Natural killer cell (primary cell): ENCODE measurements around the gene METTL2B. TPM values are rescaled to one million over a fixed set of nuclear protein-coding genes. Genes with fewer than 3 reads are reported as not detected.

ENCODE experiments used
- ATAC-seq, 3 donors: fragments of 150-1000 bp in 2 of 3; fragments of 200-7000 bp in 1 of 3; cut with Tn5 transposase; 1 replicate in 1 of 3; 2 replicates in 2 of 3; pipeline ENCODE4 v1.10.0; 2021; ENCODE audit warnings: mild to moderate bottlenecking in 2 of 3, moderate library complexity in 2 of 3
- DNase-seq, 2 donors: peaks; one replicate each; pipeline versions ENCODE4 v3.0.0 to v3.0.0-alpha.2; 2013 to 2021; ENCODE audit warnings: mixed read lengths in 1 of 2
- H3K27ac ChIP-seq: one replicate; pipeline ENCODE4 v1.5.1; 2013; ENCODE audit warnings: mild to moderate bottlenecking, low read length
- H3K27me3 ChIP-seq: one replicate; pipeline ENCODE4 v1.6.1; 2013; ENCODE audit warnings: low read length; ENCODE audit not compliant: control insufficient read depth, insufficient read depth
- H3K36me3 ChIP-seq: one replicate; pipeline ENCODE4 v1.6.1; 2013; ENCODE audit warnings: low read length; ENCODE audit not compliant: control insufficient read depth, insufficient read depth
- H3K4me1 ChIP-seq: one replicate; pipeline ENCODE4 v1.6.1; 2013; ENCODE audit warnings: low read length; ENCODE audit not compliant: control insufficient read depth, insufficient read depth
- H3K4me3 ChIP-seq: one replicate; pipeline ENCODE4 v1.5.1; 2013; ENCODE audit warnings: low read length
- H3K9me3 ChIP-seq: one replicate; pipeline ENCODE4 v1.6.1; 2013; ENCODE audit warnings: low read length; ENCODE audit not compliant: control insufficient read depth, insufficient read depth
- H3K27ac Mint-ChIP-seq, 2 donors: one replicate each; pipeline ENCODE4 v1.8.0; 2022; ENCODE audit warnings: mild to moderate bottlenecking in 2 of 2, mixed read lengths in 2 of 2, moderate library complexity in 1 of 2
- H3K27me3 Mint-ChIP-seq, 2 donors: one replicate each; pipeline ENCODE4 v1.8.0; 2022; ENCODE audit warnings: low read depth in 2 of 2, mixed read lengths in 2 of 2
- H3K36me3 Mint-ChIP-seq: one replicate; pipeline ENCODE4 v1.8.0; 2022; ENCODE audit warnings: mixed read lengths
- H3K4me1 Mint-ChIP-seq, 2 donors: one replicate each; pipeline ENCODE4 v1.8.0; 2022; ENCODE audit warnings: mixed read lengths in 2 of 2
- H3K4me3 Mint-ChIP-seq: one replicate; pipeline ENCODE4 v1.8.0; 2022; ENCODE audit warnings: mild to moderate bottlenecking, moderate library complexity, mixed read lengths
- H3K9me3 Mint-ChIP-seq, 2 donors: one replicate each; pipeline ENCODE4 v1.8.0; 2022; ENCODE audit warnings: mixed read lengths in 2 of 2
- WGBS: methylation state at CpG from one replicate; pipeline ENCODE4 v1.1.7; 2013; ENCODE audit warnings: missing lambda C conversion rate; ENCODE audit not compliant: insufficient coverage; 5-methylcytosine and 5-hydroxymethylcytosine counted together
- intact Hi-C: fragments of 100-400 bp; cut with micrococcal nuclease; formaldehyde crosslinking; loops from one replicate; pipeline ENCODE4 v1.14.2; 2022
- total RNA-seq, 4 donors: library from RNA; stranded (reverse); fragments of 120-200 nt in 1 of 4; gene quantifications; one replicate each; pipeline versions ENCODE4 v1.2.3 to v1.2.4, GENCODE V29; 2013 to 2022
- TF ChIP-seq, protein P1 (sequence below): fragments of 200-600 bp; IDR thresholded peaks from one replicate; pipeline ENCODE4 v1.8.0; 2022; ENCODE audit warnings: antibody characterized with exemption

Gene METTL2B
- total RNA-seq, 3 donors from 2014 or later (not counting 1 experiment from before 2014, with no cell fraction given), result 16.1 to 20.8 (median 20.0) TPM

DNA sequence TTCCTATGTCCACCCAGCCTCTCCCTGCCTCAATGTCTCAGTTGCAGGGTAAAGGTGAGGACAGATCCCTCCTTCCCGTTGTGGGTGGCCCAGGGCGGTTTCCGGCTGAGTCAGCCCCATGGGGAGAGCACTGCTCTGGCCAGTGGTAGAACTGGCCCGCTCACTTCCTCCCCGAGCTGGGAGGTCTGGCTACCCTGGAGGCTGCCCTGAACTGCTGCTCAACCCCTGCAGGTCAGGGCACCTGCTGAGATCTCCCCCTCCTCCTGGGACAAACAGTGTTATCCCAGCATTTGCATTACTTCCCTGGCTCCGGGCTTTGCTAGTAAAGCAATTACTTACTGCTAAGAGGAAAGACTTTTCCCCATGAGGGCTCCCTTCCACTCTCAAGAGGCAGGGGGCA is 45.3 kb upstream of the METTL2B start:
- no peaks in the 10 kb centered on the region for H3K9me3 ChIP-seq
- peaks cover 2% of the 10 kb centered on the region for H3K27me3 ChIP-seq
- ATAC-seq (no peak), DNase-seq (no peak)
- Mint-ChIP-seq H3K36me3 (no peaks in the 10 kb centered on the region), H3K4me3 (no peak overlapping the region), H3K27ac (no peak overlapping the region), H3K9me3 (no peaks in the 10 kb centered on the region), H3K27me3 (peaks cover 18 to 23% of the 10 kb centered on the region in 2 donors), H3K4me1 (no peaks in the 10 kb centered on the region)
- no peak overlapping the region for H3K27ac ChIP-seq
- H3K36me3 ChIP-seq, result no peaks in the 10 kb centered on the region
- WGBS, result 86% methylated on average over 5 of the region's 6 CpGs
- intact Hi-C loops, result no loop called here
- H3K4me1 ChIP-seq, result no peaks in the 10 kb centered on the region
- TF ChIP-seq, protein P1, sequence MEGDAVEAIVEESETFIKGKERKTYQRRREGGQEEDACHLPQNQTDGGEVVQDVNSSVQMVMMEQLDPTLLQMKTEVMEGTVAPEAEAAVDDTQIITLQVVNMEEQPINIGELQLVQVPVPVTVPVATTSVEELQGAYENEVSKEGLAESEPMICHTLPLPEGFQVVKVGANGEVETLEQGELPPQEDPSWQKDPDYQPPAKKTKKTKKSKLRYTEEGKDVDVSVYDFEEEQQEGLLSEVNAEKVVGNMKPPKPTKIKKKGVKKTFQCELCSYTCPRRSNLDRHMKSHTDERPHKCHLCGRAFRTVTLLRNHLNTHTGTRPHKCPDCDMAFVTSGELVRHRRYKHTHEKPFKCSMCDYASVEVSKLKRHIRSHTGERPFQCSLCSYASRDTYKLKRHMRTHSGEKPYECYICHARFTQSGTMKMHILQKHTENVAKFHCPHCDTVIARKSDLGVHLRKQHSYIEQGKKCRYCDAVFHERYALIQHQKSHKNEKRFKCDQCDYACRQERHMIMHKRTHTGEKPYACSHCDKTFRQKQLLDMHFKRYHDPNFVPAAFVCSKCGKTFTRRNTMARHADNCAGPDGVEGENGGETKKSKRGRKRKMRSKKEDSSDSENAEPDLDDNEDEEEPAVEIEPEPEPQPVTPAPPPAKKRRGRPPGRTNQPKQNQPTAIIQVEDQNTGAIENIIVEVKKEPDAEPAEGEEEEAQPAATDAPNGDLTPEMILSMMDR, result no peak
- H3K4me3 ChIP-seq, result no peak overlapping the region

DNA sequence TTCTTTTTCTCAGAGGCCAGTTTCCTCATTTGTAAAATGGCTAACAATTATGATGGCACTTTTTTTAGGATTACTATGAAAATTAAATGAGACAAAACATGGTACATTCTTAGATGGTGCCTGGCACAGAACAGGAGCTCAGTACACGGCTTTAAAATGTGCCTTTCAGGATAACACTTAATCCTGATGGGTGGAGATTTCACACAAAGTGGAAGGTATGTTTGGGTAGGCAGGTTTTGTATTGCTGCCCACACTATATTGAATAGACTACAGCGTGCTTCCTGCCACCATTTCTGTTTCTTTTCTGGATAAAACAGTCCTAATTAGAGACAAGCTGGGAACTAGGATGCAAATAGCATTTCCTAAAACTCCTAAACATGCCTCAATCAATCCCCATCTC is 44.8 kb upstream of the METTL2B start:
- H3K36me3 ChIP-seq, result no peaks in the 10 kb centered on the region
- intact Hi-C loops, result no loop called here
- 88% methylated on average over 2 of the region's 2 CpGs for WGBS
- peaks cover 2% of the 10 kb centered on the region for H3K27me3 ChIP-seq
- H3K4me1 ChIP-seq, result no peaks in the 10 kb centered on the region
- no peaks in the 10 kb centered on the region for H3K9me3 ChIP-seq
- no peaks in the 10 kb centered on the region for H3K4me1 Mint-ChIP-seq
- H3K36me3 Mint-ChIP-seq, result no peaks in the 10 kb centered on the region
- peaks cover 18 to 23% of the 10 kb centered on the region in 2 donors for H3K27me3 Mint-ChIP-seq
- TF ChIP-seq, protein P1, result no peak
- no peak overlapping the region for H3K4me3 Mint-ChIP-seq
- no peaks in the 10 kb centered on the region for H3K9me3 Mint-ChIP-seq
- H3K27ac ChIP-seq, result no peak overlapping the region
- H3K4me3 ChIP-seq, result no peak overlapping the region
- no peak overlapping the region for H3K27ac Mint-ChIP-seq
- no peak for ATAC-seq
- DNase-seq, result no peak

DNA sequence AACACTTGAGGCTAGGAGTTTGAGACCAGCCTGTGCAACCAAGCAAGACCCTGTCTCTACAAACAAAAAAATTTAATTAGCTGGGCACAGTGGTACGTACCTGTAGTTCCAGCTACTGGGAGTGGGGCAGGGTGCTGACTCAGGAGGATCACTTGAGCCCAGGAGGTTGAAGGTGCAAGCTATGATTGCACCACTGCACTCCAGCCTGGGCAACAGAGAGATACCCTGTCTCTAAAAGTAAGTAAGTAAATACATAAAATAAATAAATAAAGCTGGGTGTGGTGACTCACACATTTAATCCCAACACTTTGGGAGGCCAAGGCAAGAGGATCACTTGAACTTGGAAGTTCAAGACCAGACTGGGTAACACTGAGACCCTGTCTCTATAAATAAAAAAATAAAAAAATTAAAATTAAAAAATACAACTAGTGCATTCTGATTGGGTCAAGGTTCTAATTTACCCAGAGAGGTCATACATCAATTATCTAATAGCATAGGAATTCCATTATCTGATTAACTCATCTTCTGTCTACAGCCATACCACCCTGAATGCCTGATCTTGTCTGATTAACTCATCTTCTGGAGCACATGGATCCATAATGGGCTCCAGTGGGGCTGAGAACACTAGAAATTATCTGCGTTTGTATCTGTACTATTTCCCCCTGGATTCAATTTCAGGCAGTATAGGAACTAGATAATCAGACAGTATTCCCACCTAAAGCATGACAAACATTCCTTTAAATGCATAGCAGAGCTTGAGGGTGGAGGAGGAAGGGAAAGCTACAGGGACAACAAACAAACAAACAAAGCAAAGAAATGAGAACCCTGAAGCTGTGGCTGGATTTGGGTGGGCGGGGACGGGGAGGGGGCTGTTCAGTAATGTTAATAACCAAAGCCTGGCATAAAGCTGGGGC is 41.9 kb upstream of the METTL2B start:
- Mint-ChIP-seq H3K4me1 (no peaks in the 10 kb centered on the region), H3K9me3 (no peaks in the 10 kb centered on the region), H3K27me3 (peaks cover 10 to 14% of the 10 kb centered on the region in 2 donors), H3K27ac (no peak overlapping the region), H3K36me3 (no peaks in the 10 kb centered on the region), H3K4me3 (no peak overlapping the region)
- Histone ChIP-seq H3K36me3 (no peaks in the 10 kb centered on the region), H3K27me3 (peaks cover 2% of the 10 kb centered on the region), H3K27ac (no peak overlapping the region), H3K9me3 (no peaks in the 10 kb centered on the region), H3K4me3 (no peak overlapping the region), H3K4me1 (peaks cover 5% of the 10 kb centered on the region)
- ATAC-seq (no peak), DNase-seq (no peak)
- WGBS, result 91% methylated on average over 4 of the region's 4 CpGs
- TF ChIP-seq, protein P1, result no peak
- intact Hi-C loops, result no loop called here
